Prostate gland (tissue), 2 donors: ENCODE measurements around the gene EIPR1. TPM values are rescaled to one million over a fixed set of nuclear protein-coding genes. Genes with fewer than 3 reads are reported as not detected.

Experiments used
- DNase-seq: peaks from one replicate; pipeline ENCODE4 v3.0.0-alpha.2; 2019; ENCODE audit warnings: low spot score
- H3K27ac ChIP-seq, 2 donors: fragments of 200-600 bp; sonication (generic); 2 replicates each; pipeline ENCODE4 v1.5.1; 2017 to 2019
- H3K27me3 ChIP-seq: fragments of 200-600 bp; sonication (generic); replicated peaks from 2 replicates; pipeline ENCODE4 v1.5.1; 2019; ENCODE audit not compliant: insufficient read depth
- H3K36me3 ChIP-seq, 2 donors: fragments of 200-600 bp; sonication (generic); 1 replicate in 1 of 2; 2 replicates in 1 of 2; pipeline versions ENCODE4 v1.5.1 to v1.8.1; 2017 to 2019
- H3K4me1 ChIP-seq: fragments of 200-600 bp; sonication (generic); replicated peaks from 2 replicates; pipeline ENCODE4 v1.5.1; 2019
- H3K4me3 ChIP-seq, 2 donors: fragments of 200-600 bp; sonication (generic); 2 replicates each; pipeline ENCODE4 v1.5.1; 2017 to 2019
- H3K9me3 ChIP-seq: fragments of 200-600 bp; sonication (generic); 2 replicates; pipeline ENCODE4 v1.5.1; 2017
- POLR2A ChIP-seq: fragments of 450-650 bp; IDR thresholded peaks from one replicate; pipeline ENCODE4 v1.6.1; 2016; ENCODE audit warnings: antibody characterized with exemption, mild to moderate bottlenecking
- POLR2AphosphoS5 ChIP-seq: sonication (generic); formaldehyde crosslinking; IDR thresholded peaks from one replicate; pipeline ENCODE4 v1.6.1; 2017; ENCODE audit warnings: antibody characterized with exemption
- WGBS: methylation state at CpG from one replicate; pipeline ENCODE4 v1.1.5; 2018; 5-methylcytosine and 5-hydroxymethylcytosine counted together
- intact Hi-C: fragments of 100-400 bp; cut with DNase I; formaldehyde crosslinking; loops from one replicate; pipeline ENCODE4 v1.14.2; 2022
- total RNA-seq, 2 donors: library from RNA; depleted of rRNA; stranded (reverse); fragments of >200 nt; gene quantifications; one replicate each; pipeline ENCODE4 v1.1.0, GENCODE V29; 2016
- TF ChIP-seq, protein P1 (sequence below), 4 experiments: fragments of 200-600 bp in 2 of 4; fragments of 450-650 bp in 2 of 4; sonication (generic) in 2 of 4; IDR thresholded peaks; 1 replicate in 3 of 4; 2 replicates in 1 of 4; pipeline ENCODE4 v1.5.1; 2016 to 2019; ENCODE audit warnings: antibody characterized with exemption in 4 of 4, mild to moderate bottlenecking in 2 of 4, moderate library complexity in 2 of 4

Gene EIPR1
- total RNA-seq, 2 donors from 2014 or later = 30.0 to 52.3 TPM

DNA sequence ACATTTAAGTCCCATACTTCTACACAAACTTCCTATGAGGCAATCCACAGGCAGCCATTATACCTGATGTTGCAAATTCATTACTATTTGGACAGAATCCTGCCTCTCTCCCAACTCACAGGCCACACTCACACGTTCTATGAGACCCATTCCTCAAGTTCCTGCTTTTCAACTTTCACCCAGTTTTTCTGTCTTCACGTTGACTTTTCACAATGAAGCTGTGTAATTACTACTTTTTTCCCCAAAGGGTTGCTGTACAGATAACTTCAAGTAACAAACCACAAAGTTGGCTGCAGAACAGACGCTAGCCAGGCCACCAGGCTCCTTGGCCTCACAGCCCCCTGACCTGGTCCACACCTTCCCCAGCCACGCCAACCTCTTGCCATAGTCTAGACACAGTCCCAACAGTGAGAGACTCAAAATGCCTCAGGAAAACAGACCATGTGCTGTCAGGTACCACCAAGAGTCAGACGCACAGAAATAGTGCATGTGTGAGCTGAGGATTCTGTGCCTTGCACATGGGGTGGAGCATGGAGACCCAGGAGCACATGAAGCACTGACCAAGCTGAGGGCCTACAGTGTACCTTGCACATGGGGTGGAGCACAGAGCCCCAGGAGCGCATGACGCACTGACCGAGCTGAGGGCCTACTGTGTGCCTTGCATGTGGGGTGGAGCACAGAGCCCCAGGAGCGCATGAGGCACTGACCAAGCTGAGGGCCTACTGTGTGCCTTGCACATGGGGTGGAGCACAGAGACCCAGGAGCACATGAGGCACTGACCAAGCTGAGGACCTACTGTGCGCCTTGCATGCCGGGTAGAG lies 61.0 kb downstream of the EIPR1 start:
- intact Hi-C loops = no loop called here
- H3K36me3 ChIP-seq = no peaks in the 10 kb centered on the region
- DNase-seq = no peak
- no peaks in the 10 kb centered on the region for H3K4me1 ChIP-seq
- H3K9me3 ChIP-seq = no peaks in the 10 kb centered on the region
- H3K27me3 ChIP-seq = no peaks in the 10 kb centered on the region
- TF ChIP-seq POLR2A (no peak), POLR2AphosphoS5 (no peak)
- TF ChIP-seq, protein P1, sequence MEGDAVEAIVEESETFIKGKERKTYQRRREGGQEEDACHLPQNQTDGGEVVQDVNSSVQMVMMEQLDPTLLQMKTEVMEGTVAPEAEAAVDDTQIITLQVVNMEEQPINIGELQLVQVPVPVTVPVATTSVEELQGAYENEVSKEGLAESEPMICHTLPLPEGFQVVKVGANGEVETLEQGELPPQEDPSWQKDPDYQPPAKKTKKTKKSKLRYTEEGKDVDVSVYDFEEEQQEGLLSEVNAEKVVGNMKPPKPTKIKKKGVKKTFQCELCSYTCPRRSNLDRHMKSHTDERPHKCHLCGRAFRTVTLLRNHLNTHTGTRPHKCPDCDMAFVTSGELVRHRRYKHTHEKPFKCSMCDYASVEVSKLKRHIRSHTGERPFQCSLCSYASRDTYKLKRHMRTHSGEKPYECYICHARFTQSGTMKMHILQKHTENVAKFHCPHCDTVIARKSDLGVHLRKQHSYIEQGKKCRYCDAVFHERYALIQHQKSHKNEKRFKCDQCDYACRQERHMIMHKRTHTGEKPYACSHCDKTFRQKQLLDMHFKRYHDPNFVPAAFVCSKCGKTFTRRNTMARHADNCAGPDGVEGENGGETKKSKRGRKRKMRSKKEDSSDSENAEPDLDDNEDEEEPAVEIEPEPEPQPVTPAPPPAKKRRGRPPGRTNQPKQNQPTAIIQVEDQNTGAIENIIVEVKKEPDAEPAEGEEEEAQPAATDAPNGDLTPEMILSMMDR (IDR thresholded peaks at IDR 0.05) = no peak
- H3K27ac ChIP-seq = no peak overlapping the region
- no peak overlapping the region for H3K4me3 ChIP-seq
- WGBS = 93% methylated on average over 11 of the region's 11 CpGs

DNA sequence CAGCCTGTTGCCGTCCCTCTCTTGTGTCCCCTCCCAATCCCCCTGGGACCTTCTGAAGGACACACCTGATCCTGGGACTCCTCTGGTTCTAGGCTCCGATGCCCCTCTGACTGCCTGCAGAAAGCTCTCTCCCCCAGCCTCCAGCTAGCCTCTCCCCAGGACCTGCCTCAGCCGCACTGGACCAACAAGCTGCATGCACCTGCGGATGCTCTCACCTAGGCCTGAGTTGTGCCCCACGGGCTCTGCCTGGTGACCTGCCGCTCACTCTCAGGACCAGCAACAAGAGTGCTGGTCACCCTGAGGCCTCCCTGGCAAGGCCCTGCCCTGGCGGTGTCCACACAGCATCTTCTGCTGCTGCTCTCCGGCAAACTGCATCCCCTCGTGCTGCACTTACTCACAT lies 63.0 kb downstream of the EIPR1 start:
- no peak for DNase-seq
- Histone ChIP-seq H3K27ac (no peak overlapping the region), H3K4me1 (no peaks in the 10 kb centered on the region), H3K4me3 (no peak overlapping the region), H3K9me3 (no peaks in the 10 kb centered on the region), H3K36me3 (no peaks in the 10 kb centered on the region), H3K27me3 (no peaks in the 10 kb centered on the region)
- intact Hi-C loops = no loop called here
- no peak for TF ChIP-seq POLR2AphosphoS5
- no peak for TF ChIP-seq POLR2A
- TF ChIP-seq, protein P1 (IDR thresholded peaks at IDR 0.05) = no peak
- WGBS = 96% methylated on average over 9 of the region's 9 CpGs

DNA sequence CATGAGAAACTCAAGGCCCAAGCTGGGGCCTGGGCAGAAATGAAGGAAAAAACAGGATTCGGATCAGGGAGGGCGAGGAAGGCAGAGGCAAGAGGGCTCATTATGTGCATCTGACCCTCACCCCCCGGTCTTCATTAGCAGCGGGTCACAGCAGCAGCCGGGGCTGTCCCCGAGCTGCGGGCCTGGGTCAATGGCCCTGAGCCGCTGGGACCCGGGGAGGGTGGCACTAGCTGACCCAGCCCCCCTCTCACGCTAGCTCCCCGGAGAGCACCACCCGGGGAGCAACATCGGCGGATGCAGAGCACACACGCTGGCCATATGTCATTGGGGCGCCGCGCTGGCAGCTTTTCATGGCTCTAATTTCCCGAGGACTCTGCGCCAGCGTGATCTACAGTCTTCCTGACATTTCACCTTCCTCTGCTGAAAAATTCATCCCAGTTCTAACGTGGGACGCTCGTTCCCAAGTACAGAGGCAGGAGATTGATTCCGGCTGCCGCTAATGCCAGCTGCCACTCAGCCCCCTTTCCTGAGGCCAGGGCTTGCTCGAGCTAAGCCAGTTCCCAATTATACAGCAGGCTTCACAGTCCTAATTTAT lies 63.7 kb downstream of the EIPR1 start:
- H3K36me3 ChIP-seq = no peaks in the 10 kb centered on the region
- H3K4me3 ChIP-seq = no peak overlapping the region
- no peak for DNase-seq
- H3K9me3 ChIP-seq = no peaks in the 10 kb centered on the region
- intact Hi-C loops = no loop called here
- no peak for TF ChIP-seq POLR2AphosphoS5
- no peak for TF ChIP-seq POLR2A
- TF ChIP-seq, protein P1 (IDR thresholded peaks at IDR 0.05) = no peak
- no peaks in the 10 kb centered on the region for H3K4me1 ChIP-seq
- no peaks in the 10 kb centered on the region for H3K27me3 ChIP-seq
- 83% methylated on average over 27 of the region's 27 CpGs for WGBS
- no peak overlapping the region for H3K27ac ChIP-seq

DNA sequence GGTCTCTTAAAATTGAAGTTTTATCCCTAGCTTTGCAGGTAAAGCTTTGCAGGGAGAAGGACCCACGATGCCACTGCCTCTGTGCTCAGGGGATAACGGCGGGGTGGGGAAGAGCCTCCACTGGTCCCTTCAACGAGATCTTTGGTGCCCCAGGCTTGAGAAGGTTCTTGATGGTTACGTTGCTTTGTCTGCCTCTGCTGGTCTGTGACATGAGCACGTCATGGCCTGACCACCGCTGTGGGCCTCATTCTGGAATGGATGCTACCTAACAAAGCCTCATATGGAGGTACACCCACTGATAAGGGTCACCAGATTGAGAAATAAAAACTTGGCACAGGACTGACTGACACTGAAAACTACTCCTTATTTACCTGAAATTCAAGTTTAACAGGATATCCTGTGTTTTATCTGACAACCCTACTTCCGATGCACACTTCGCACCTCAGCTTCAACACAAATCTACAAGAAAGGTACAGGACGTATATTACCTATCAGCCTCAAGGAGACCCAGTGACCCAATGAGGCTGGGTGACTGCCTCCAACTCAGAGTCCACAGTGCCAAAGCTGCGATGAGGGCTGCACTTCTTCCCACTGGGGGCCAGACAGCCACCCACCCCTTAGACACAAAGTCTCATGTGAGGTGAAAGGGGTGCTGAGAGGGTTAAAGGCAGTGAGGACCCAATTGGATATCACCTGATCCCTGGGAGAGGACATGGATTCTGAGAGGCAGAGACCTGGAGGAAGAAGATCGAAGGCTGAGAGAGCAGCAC lies 64.9 kb downstream of the EIPR1 start:
- Histone ChIP-seq H3K4me1 (no peaks in the 10 kb centered on the region), H3K27me3 (no peaks in the 10 kb centered on the region), H3K27ac (no peak overlapping the region), H3K4me3 (no peak overlapping the region), H3K36me3 (no peaks in the 10 kb centered on the region), H3K9me3 (no peaks in the 10 kb centered on the region)
- TF ChIP-seq, protein P1 (IDR thresholded peaks at IDR 0.05) = no peak
- no peak for TF ChIP-seq POLR2AphosphoS5
- TF ChIP-seq POLR2A = no peak
- 89% methylated on average over 12 of the region's 12 CpGs for WGBS
- no peak for DNase-seq
- intact Hi-C loops = no loop called here
